Activated T-cell treated with anti-CD3 and anti-CD28 coated beads, Interleukin-2, amount 50 U/mL, for 48 hours (primary cell): ENCODE measurements around the gene ALKBH6.
A peak's percentile ranks its signal among the peaks of the same experiment; 100 is the strongest.

Experiments used
- DNase-seq, 2 experiments: peaks; one replicate each; pipeline ENCODE4 v3.0.0-alpha.2; 2020

The ALKBH6 gene

GRCh38 chr19:36030264-36031148, 16.5 kb upstream of the ALKBH6 start:
- DNase-seq = no peak

- DNase-seq = no peak
Observed at GRCh38 chr19:36028313-36029041, 14.5 kb upstream of the ALKBH6 start.

GRCh38 chr19:36027696-36028095, 13.7 kb upstream of the ALKBH6 start:
- no peak for DNase-seq

GRCh38 chr19:36026091-36026876, 12.3 kb upstream of the ALKBH6 start:
- DNase-seq = no peak

GRCh38 chr19:36025541-36025940, 11.5 kb upstream of the ALKBH6 start:
- DNase-seq = no peak

- DNase-seq = no peak
Observed at GRCh38 chr19:36023432-36023831, 9.4 kb upstream of the ALKBH6 start.

GRCh38 chr19:36019061-36019670, 5.2 kb upstream of the ALKBH6 start:
- DNase-seq = no peak

GRCh38 chr19:36013280-36014011, 567 bp downstream of the ALKBH6 start:
- DNase-seq = no peak

GRCh38 chr19:36010402-36010801, 3.6 kb downstream of the ALKBH6 start:
- no peak for DNase-seq

- DNase-seq = no peak
Observed at GRCh38 chr19:36009633-36010379, 4.2 kb downstream of the ALKBH6 start.

- peak; percentile 57 to 72 for DNase-seq
Observed at GRCh38 chr19:36009220-36009619, 4.8 kb downstream of the ALKBH6 start.

- no peak for DNase-seq
Observed at GRCh38 chr19:36008336-36008978, 5.6 kb downstream of the ALKBH6 start, which contains the start of gene SYNE4. SYNE4 (minus strand) TSS chr19:36008813; CDS start chr19:36008681, 132 bp downstream.

- DNase-seq = no peak
Observed at GRCh38 chr19:36006955-36007354, 7.1 kb downstream of the ALKBH6 start.

GRCh38 chr19:36003284-36003683, 10.7 kb downstream of the ALKBH6 start:
- no peak for DNase-seq

- no peak for DNase-seq
Observed at GRCh38 chr19:36001605-36002004, 12.4 kb downstream of the ALKBH6 start.

- DNase-seq = no peak
Observed at GRCh38 chr19:35996777-35997176, 17.2 kb downstream of the ALKBH6 start.

GRCh38 chr19:35995048-35995993, 18.7 kb downstream of the ALKBH6 start, which contains the start of gene SDHAF1:
SDHAF1 (plus strand) TSS chr19:35995188; CDS start chr19:35995275, 87 bp downstream.
- DNase-seq = peak; percentile 97

- peak in 1 of 2 experiments; percentile 48 for DNase-seq
Observed at GRCh38 chr19:35993923-35994598, 20.0 kb downstream of the ALKBH6 start.
